ENCODE data around the gene KRT72.

KRT72 gene

DNA sequence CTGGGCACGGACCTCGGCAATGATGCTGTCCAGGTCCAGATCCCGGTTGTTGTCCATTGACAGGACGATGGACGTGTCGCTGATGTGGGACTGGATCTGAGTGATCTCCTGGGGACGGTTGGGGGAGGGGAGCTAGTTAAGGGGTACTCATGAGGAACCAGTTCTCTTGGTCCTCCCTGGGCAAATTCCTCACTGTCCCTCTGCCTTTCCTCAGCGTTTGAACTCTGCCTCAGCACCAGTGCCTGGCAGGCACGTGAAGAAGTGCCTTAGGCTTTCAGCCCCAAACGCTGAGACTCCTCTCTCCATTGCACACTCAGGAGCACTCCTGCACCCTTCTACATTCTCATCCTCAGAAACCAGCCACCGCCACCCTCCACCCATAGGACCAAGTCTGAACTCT, 9.7 kb downstream of the KRT72 start:
- TF ChIP-seq, protein P1, sequence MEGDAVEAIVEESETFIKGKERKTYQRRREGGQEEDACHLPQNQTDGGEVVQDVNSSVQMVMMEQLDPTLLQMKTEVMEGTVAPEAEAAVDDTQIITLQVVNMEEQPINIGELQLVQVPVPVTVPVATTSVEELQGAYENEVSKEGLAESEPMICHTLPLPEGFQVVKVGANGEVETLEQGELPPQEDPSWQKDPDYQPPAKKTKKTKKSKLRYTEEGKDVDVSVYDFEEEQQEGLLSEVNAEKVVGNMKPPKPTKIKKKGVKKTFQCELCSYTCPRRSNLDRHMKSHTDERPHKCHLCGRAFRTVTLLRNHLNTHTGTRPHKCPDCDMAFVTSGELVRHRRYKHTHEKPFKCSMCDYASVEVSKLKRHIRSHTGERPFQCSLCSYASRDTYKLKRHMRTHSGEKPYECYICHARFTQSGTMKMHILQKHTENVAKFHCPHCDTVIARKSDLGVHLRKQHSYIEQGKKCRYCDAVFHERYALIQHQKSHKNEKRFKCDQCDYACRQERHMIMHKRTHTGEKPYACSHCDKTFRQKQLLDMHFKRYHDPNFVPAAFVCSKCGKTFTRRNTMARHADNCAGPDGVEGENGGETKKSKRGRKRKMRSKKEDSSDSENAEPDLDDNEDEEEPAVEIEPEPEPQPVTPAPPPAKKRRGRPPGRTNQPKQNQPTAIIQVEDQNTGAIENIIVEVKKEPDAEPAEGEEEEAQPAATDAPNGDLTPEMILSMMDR (IDR thresholded peaks at IDR 0.05; ENCODE audit: insufficient read depth, low read depth, low read length, missing control alignments), result no peak
- H3K4me3 ChIP-seq (ENCODE audit: low read length), result no peak overlapping the region
- no peak for DNase-seq (ENCODE audit: low read depth)

DNA sequence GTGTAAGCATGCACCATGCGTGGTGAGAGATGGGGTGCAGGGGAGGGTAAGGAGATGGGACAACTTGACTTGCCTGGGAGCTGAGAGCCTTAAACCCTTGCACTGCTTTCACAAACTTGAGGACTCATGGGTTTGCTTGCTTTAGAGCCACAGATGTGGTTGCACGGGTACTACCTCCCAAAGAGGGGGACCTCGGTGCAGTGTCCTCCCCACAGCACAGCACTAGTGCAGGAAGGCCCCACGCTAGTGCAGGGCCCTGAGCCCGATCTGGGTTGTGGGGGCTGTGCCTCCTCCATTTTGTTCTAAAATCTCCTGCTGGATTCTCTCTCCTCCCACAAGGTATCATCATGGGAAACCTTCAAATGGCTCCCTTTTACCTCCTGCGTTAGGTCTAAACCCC, 11.2 kb downstream of the KRT72 start:
- no peak for DNase-seq (ENCODE audit: low read depth)
- TF ChIP-seq, protein P1 (IDR thresholded peaks at IDR 0.05; ENCODE audit: insufficient read depth, low read depth, low read length, missing control alignments), result no peak
- H3K4me3 ChIP-seq (ENCODE audit: low read length), result no peak overlapping the region

DNA sequence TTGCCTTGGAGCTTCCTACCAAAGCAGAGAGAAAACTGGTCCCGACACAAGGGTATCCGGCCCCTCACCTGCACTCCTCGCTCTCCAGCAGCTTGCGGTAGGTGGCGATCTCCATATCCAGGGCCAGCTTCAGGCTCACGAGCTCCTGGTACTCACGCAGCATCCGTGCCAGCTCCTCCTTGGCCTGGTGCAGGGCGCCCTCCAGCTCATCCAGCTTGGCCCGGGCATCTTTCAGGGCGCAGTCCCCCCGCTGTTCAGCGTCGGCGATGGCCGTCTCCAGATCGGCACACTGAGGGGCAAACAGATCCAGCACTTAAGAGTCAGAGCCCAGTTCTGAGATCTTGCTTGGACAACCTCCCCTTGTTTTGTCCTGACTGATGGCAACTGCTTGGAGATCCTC, 13.7 kb downstream of the KRT72 start:
- TF ChIP-seq, protein P1 (IDR thresholded peaks at IDR 0.05; ENCODE audit: insufficient read depth, low read depth, low read length, missing control alignments), result no peak
- no peak overlapping the region for H3K4me3 ChIP-seq (ENCODE audit: low read length)
- no peak for DNase-seq (ENCODE audit: low read depth)

DNA sequence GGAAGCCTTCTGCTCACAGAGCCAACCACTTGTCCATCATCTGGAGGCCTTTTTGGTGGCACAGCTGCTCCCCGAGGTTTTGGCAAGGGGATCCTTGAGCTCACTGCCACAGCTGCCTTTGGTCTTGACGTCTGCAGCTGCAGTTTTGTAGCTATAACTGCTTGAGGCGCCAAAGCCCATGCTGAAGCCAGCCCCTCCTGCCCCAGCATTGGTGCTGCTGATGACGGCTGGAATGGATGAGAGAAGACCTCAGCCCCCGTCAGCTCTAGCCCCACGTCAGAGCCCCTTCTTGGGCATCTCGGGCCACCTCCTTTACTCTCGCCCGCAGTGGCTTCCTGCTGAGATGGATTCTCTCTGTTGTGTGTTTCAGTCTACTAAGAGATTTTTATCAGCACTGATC, 15.3 kb downstream of the KRT72 start:
- TF ChIP-seq, protein P1 (IDR thresholded peaks at IDR 0.05; ENCODE audit: insufficient read depth, low read depth, low read length, missing control alignments), result no peak
- no peak for DNase-seq (ENCODE audit: low read depth)

DNA sequence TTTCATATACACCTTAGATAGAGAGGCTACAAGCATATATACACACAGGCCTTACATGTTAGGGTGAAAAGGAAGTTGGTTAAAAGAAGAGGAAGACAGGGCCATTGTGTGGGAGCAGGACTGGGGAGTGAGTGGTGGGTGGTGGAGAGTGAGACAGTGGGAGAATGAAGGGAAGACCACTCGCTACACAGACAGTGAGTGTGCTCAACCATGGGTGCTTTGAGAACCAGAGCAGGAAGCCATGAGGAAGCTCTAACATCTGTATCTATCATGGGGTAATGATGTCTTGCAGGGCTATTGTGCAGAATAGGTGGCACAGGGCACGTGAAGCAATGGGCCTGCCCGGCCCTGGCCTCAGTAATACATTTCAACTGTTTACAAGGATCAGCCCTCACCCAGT, 16.2 kb downstream of the KRT72 start:
- DNase-seq (ENCODE audit: low read depth), result no peak
- TF ChIP-seq, protein P1 (IDR thresholded peaks at IDR 0.05; ENCODE audit: insufficient read depth, low read depth, low read length, missing control alignments), result no peak
- no peak overlapping the region for H3K4me3 ChIP-seq (ENCODE audit: low read length)

More for the DNA sequence above, 15.3 kb downstream of the KRT72 start:
- no peak overlapping the region for H3K4me3 ChIP-seq (ENCODE audit: low read length)

DNA sequence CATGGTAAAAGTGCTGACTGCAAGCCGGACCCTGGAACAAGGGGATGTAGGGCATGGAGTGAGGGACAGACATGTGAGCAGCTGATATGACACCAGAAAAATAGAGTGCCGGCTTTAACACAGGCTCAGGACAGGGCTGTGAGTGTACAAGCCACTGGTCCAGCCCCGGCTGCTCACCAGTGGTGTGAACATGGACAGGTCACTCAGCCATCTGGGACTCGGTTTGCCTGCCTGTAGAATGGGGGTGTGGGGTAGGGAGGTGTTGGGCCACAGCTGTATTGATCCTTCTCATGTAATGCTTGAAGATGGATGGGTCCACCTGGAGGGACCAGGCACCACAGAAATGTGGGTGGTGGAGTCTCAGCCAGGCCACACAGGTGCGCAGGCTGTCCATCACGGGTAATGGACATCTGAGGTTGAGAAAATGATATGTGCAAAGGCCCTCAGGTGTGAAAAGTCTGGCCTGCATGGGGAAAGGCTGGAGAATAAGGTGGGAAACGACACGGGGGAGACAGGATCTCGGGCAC, 17.0 kb downstream of the KRT72 start:
- no peak overlapping the region for H3K4me3 ChIP-seq (ENCODE audit: low read length)
- TF ChIP-seq, protein P1 (IDR thresholded peaks at IDR 0.05; ENCODE audit: insufficient read depth, low read depth, low read length, missing control alignments), result no peak
- DNase-seq (ENCODE audit: low read depth), result no peak

DNA sequence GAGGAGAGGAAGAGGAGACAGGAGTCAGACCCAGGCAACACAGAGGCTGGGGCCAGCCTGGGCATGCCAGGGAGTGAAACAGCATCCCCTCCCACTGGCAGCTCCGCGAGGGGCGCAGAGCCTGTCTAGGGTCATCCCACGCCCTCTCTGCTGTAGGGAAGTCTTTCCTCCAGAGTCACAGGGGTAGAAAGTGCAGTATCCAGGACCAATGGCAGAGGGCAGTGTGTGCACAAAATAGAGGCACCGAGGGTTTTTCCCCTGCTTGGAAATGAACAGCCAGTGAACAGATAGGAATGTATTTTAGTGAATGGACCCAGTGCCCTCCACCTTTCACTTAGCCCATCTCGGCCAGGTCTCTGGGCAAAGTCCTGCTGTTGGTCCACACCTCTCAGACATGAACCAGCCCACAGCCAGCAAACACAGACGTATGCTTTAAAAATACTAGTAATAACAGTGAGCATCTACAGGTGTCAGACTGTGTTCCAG, 18.2 kb downstream of the KRT72 start:
- peak; percentile 98 for DNase-seq (ENCODE audit: low read depth)
- TF ChIP-seq, protein P1 (IDR thresholded peaks at IDR 0.05; ENCODE audit: insufficient read depth, low read depth, low read length, missing control alignments), result peak; percentile 90
- no peak overlapping the region for H3K4me3 ChIP-seq (ENCODE audit: low read length)
